ENCODE results near the gene FCSK. TPM values are rescaled to one million over a fixed set of nuclear protein-coding genes. Genes with fewer than 3 reads are reported as not detected.

The FCSK gene
- total and polyA plus RNA-seq, 10 of the 15 experiments (the other 5 are each of a cell fraction or from before 2014, with no cell fraction given): 0.60 to 17.6 (median 7.4) TPM

DNA sequence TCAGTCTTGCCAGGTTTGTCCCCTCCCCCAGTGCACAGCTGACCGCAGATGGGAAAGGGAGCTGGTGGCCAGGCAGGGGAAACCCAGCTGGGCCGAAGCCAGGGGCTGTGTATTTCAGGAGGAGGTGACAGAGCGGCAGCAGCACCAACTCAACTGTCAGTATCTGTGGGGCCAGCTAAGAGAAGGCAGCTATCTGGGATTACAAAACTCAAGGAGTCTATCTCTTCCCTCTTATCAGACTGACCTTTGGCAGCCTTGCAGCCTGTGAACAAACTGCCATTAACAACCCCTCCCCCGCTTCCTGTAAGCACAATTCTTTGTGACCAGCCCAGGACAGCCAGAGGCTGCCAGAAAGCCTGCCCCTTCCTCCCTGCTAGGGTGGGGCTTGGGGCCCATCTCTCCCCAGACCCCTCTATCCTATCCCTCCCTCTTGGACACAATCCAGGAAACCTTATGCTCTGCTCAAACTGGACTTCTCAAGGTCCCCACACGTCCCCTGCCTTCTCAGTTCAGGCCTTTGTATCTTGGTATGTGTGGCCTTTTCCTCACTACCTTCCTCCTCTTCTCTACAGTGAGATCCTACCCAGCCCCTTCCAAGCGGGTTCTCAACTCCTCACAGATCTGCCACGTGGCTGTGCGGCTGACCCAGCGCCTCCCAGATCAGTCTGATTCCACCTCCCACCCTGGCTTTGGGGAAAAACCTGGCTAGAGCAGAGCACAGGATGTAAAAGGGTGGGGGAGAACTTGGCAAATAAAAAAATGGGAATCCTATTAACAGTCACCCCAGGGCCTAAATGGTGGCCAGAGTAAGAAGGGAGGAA is 26.0 kb upstream of the FCSK start (continued):
- TF ChIP-seq CREM (IDR thresholded peaks at IDR 0.05; ENCODE audit: low read depth) (peak; percentile 50; the same call in 1 of the 2 replicates), BMI1 (IDR thresholded peaks at IDR 0.05; ENCODE audit: borderline replicate concordance) (no peak), HDAC2 (IDR thresholded peaks at IDR 0.05) (no peak), POLR2AphosphoS5 (IDR thresholded peaks at IDR 0.05; ENCODE audit: low read length) (peak; percentile 91), JUNB (IDR thresholded peaks at IDR 0.05) (no peak; the same call in 1 of the 2 replicates), TCF7 (IDR thresholded peaks at IDR 0.05; ENCODE audit: borderline replicate concordance) (no peak), EED (IDR thresholded peaks at IDR 0.05; ENCODE audit: low read depth) (peak; percentile 100), MEF2A (IDR thresholded peaks at IDR 0.05; ENCODE audit: insufficient read depth, low read depth, low read length) (0 out of 2 replicates have a peak, but pooled peaks have one; percentile 48), MTA2 (IDR thresholded peaks at IDR 0.05; ENCODE audit: low read depth) (peak; percentile 57; the same call in 1 of the 2 replicates), POLR2AphosphoS2 (IDR thresholded peaks at IDR 0.05; ENCODE audit: low read depth, low read length) (peak; percentile 63; the same call in 1 of the 2 replicates), LARP7 (IDR thresholded peaks at IDR 0.05) (peak; percentile 55), ZBED1 (IDR thresholded peaks at IDR 0.05; ENCODE audit: borderline replicate concordance) (peak; percentile 54), ETV6 (conservative IDR thresholded peaks at IDR 0.05 in 1 of 2, IDR thresholded peaks at IDR 0.05 in 1 of 2; ENCODE audit: borderline replicate concordance in 1 of 2, low read depth in 1 of 2) (peak in 1 of 2 experiments; percentile 22; a peak in 1 of 4 replicates), RCOR1 (conservative IDR thresholded peaks at IDR 0.05; ENCODE audit: low read depth, low read length) (no peak), IKZF2 (IDR thresholded peaks at IDR 0.05) (peak; percentile 94 to 96)
- TF ChIP-seq, protein P1, sequence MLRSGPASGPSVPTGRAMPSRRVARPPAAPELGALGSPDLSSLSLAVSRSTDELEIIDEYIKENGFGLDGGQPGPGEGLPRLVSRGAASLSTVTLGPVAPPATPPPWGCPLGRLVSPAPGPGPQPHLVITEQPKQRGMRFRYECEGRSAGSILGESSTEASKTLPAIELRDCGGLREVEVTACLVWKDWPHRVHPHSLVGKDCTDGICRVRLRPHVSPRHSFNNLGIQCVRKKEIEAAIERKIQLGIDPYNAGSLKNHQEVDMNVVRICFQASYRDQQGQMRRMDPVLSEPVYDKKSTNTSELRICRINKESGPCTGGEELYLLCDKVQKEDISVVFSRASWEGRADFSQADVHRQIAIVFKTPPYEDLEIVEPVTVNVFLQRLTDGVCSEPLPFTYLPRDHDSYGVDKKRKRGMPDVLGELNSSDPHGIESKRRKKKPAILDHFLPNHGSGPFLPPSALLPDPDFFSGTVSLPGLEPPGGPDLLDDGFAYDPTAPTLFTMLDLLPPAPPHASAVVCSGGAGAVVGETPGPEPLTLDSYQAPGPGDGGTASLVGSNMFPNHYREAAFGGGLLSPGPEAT (IDR thresholded peaks at IDR 0.05; ENCODE audit: low read depth): peak; percentile 66; the same call in 1 of the 2 replicates
